Kasumi-1 (cell line): ENCODE measurements around the gene ENDOU.

Experiments used
- DNase-seq, 2 experiments: peaks; one replicate each; lab custom pipeline; 2025; lab: John Stamatoyannopoulos, UW

ENDOU gene

DNA sequence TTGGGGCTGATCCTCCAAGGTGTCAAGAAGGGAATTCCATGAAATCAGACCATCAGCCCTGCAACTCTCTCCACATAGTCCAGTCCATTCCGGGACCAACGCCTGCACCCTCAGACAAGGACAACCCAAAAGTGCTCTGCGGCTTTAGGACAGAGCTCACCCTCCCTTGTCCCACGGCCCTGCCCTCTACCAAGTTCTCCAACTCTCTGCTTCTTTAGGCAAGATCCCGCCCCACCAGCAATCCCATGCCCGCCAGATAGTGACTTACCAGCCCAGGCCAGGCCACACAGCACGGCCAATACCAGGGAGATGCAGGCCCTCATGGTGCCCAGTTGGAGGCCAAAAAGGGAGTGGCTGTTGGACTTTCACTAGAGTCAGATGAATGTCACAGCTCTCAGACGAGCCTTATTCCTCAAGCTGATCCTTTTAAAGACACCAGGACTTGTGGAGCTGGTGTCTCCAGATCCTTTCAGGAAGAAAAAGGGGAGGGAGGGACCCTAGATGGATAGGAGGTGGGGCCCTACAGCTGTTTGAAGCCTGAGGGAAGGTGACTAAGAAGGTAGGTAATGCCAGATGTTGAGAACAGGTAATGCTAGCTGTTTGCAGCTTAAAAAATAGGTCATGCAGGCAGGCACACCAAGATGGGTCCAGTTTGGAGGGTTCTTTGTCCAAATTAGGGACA lies at the start of gene ENDOU:
TSS of gene ENDOU (minus strand) at position 400 of the 682 bp plus-strand sequence. CDS start at position 323, 77 bp downstream.
- no peak for DNase-seq

GRCh38 chr12:47774663-47775062 lies 49.4 kb upstream of the ENDOU start:
- no peak for DNase-seq

DNA sequence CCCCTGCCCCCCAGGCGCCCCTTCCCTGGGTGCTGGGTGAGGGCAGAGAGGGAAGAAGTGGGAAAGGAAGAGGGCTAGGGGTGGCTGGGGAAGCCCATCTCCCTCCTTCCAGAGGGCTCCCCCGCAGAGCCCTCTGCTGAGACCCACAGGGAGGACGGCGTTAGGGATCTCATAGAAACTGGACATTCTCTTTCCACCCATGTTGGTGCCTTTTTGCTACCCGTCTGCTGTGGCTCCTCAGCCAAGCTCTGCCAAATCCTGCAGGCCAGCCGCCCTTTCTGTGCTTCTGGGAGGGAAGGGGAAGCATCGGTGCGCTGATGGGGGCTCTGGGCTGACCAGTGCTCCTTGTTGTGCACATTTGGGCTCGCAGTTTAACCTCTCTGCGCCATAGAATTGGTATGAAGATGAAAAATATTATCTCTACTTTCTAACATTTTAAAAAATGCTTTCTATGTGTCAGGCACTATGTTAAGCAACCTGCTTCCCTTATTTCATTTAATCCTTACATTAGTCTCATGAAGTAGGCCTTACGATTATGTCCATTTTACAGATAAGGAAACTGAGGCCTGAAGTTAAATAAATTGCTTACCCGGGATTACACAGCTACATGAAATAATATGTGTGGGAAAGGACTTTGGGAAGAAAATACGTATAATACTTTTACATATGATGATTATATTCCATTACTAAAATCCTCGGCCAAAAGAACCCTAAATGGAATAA lies 48.7 kb upstream of the ENDOU start:
- no peak for DNase-seq

DNA sequence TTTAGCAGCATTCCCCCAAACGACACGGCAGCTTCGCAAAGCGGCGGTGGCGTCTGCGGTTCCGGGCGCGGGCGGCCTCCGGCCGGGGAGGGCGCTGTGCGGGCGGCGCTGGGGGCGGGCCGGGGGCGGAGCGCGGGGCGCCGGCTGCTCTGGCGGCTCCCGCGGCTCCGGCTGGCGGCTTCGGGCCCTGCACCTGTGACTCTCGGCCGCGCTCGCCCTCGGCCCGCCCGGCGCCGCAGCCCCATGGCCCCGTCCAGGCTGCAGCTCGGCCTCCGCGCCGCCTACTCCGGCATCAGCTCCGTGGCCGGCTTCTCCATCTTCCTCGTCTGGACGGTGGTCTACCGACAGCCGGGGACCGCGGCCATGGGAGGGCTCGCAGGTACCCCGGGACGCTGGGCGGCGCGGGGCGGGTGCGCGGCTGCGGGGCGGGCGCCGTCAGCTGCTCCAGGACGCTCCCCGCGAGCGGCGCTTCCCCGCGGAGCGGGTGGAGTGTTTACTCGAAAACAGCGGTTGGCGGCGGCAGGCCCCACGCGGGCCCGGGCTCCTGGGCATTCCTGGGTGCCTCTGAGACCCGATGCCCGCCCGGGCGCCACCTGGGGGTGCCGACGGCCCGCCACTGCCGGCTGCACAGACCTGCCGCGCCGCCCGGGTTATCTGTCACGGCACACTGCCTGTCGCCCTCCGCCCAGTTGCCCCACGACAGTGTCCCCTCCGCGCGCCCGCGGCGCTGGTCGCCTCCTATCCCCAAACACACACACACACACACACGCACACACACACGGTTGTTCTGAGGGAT lies 48.0 kb upstream of the ENDOU start, which contains the start of gene SLC48A1:
TSS of gene SLC48A1 (plus strand) at position 177 of the 796 bp plus-strand sequence. CDS start at position 244, 67 bp downstream.
- no peak for DNase-seq

- DNase-seq, result no peak
Measured at GRCh38 chr12:47772738-47773061, 47.4 kb upstream of the ENDOU start.

DNA sequence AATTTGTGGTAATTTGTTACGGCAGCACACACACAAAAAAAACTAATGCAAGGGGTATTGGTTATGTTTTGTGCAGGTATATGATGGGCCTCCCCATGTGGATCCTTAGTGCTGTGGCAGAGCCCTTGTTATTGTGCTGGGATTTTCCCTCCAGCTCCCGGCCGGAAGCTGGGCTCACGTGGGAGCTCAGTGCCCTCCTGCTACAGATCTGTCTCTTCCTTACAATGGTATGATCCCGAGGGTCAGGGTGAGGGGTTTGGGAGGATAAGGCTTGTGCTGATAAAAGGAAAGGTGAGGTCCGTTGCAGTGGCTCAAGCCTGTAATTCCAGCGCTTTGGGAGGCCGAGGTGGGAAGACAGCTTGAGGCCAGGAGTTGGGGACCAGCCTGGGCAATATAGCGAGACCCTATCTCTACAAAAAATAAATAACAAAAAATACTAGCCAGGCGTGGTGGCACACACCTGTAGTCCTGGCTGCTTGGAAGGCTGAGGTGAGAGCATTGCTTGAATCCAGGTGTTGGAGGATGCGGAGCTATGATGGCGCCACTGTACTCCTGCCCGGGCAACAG lies 46.9 kb upstream of the ENDOU start:
- DNase-seq, result no peak

DNA sequence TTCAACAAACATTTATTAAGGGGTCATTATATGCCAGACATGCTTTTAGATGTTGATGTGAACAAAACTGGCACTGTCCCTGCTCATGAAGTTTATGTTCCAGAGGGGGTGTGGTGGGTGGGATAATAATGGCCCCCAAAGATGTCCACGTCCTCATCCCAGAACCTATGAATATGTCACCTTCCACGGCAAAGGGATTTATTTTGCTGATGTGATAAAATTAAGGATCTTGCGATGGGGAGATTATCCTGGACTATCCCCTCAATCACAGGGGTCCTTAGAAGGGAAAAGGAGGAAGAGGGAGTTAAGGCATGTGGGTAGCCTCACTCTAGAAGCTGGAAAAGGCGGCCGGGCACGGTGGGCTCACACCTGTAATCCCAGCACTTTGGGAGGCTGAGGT lies 46.0 kb upstream of the ENDOU start:
- DNase-seq, result no peak

DNA sequence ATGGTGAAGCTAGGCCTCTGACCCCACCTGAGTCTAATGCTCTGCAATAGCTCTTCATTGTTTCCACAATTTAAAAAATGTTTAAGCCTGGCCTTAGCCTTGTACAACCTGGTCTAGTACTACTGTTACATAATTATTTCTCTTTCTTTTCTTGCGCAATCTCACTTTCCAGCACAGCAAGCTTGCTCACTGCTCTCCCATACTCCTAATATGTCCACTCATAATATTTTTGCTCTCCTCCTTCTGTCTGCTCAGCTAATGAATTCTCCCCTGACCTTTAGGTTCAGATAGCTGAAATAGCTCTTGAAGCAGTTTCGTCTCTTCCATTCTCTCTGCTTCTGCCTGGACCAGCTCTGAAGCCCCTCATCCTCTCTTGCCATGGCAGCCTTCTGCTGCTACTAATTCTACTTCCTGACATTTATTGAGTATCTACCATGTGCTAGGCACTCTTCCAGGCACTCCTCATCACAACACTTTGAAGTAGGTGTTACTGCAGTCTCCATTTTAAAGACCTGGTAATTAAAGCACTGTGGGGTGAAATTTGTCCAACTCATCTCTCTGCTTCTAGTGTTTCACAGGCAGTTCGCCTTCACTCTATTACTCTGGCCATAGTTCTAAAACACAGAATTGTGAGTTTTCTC lies 44.9 kb upstream of the ENDOU start:
- peak in 1 of 2 experiments; percentile 41 for DNase-seq

DNA sequence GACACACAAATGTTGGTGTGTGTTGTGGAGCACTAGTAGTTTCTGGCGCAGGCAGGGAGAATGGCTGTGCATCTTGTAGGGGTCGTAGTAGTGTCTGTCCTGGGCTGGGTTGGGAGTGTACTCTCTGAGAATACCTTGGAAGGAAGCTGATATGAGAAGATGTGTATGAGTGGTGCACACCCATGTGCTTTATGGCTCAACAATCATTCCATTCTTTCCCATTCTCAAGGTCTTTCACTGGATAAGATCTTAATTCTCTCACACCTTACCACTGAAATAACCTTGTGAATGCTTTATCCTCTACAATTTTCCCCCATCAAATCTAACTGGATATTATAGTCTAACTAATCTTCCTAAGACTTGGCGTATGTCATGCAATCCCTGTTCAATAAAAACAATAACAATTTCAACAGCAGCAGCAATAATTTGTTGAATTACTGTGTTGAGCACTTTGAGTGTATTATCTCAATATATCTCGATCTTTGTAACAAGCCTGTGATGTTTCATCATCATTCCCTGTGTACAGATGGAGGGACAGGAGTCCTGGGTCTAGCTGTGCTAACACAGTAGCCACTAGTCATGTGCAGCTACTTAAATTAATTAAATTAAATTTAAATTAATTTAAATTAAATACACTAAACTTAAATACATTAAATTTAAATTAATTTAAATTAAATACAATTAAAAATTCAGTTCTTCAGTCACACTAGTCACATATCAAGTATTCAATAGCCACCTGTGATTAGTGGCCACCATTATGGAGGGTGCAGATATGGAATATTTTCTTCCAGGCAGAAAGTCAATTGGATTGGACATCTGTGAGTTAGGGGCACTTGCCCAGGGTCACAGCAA lies 44.2 kb upstream of the ENDOU start:
- no peak for DNase-seq

DNA sequence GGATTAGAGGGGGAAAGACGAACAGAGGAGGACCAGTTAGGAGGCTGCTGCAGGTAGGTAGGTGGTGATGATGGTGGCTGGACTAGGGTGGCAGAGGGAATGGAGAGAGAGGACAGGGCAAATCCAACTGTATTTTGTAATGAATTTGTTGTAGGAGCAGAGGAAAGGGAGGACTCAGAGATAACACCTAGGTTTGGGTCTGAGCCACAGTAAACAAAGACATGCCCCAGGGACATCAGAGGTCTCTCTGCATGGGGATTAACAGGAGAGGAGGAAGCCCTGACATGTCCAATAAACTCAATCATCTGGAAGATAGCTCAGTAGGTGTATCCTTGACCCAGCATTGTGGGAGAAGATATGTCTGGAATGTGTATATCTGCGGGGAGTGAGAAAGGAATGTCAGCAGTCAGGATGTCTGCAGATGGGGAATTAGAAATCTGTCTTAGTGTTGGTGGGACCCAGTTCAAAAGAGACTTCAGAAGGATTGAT lies 43.1 kb upstream of the ENDOU start:
- DNase-seq, result no peak

DNA sequence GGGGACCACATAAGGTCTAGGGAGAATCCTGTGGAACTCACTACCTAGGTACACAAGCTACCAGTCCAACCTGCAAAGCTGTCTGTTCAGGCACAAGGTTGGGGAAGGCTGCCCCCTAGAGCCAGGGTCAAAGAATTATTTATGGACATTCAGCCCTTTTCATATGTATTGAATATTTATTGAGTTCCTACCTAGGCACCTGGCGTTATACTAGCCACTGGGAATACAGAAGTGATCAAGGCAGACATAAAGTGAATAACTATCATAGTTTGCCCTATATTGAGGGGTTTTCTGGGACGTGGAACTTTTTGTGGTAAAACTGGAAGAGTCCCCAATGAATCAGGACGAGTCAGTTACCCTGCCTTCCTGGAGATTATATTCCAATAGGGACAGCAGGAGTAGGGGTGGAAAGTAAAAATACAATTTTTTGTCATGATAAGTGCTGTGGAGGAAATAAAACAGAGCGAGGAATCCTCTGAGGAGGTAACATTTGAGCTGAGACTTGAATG lies 42.0 kb upstream of the ENDOU start:
- peak; percentile 50 to 74 for DNase-seq

DNA sequence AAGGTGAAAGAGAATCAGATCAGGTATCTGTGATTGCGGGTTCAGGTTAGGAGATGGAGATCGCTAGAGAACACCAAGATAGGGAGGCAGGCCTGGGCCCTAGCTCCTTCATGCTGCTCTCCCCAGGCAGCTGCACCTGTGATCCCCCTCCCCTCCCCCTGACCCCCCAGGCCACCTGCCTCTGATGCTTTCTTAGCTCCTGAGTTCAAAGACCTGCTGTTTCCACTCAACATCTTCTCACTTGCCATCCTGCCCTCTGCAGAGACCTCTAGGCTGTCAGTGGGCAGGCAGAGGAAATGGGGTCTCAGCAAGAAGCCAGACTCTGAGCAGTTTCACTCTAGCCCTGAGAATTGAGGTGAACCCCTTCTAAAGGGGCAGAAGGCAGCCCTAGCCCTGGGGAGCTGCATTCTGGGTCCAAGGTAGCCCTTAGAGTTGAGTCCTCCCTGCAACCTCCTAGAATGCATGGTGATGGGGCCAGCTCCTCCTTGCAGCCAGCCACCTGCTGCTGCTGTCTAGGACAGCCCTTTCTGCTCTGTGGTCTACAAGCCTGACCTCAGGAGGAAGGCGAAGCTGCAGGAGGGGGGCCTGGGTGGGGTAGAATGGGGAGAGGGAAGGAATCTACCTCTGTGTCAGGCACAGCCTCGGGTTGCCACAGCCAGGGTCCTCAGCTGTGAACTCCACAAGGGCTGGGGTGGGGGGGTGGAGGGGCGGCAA lies 41.4 kb upstream of the ENDOU start:
- no peak for DNase-seq

DNA sequence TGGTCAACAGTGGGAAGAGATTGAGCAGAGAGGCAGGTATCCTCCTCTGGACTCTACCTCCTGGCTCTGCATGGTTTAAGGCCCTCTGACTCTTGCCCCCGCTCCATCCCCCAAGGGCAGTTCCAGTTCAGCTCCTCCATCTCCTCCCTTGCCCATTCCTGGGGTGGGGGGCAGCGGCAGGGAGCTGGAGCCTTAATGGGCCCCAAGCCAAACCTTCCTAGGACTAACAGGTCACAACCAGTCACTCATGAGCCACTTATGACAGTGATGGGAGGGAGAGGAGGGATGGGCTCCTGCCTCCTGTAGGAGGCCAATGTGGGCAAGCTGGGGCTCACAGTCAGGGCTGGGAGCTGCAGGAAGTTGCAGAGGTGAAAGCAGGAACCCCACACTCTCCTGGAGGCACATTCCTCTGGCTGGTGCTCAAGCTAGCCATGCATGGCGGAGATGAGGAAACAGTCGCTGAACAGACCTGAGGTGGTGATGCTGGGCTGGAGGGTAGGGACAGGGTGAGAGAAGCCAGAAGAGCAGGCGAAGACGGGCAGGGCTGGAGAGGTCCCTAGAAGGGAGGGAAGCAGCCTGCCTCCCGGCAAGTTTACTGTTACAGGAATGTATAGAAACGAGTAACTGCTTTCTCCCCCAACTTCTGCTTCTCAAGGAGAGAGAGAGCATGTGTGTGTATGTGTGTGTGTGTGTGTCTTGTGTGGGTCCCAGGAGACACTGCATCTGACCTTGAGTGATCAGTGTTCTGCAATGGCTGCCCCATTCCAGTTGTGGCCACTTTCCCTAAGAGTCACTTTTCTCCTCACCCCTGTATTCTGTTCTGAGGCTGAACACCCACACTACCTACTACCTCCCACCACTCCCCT lies 38.4 kb upstream of the ENDOU start:
- DNase-seq, result peak; percentile 65 to 68

GRCh38 chr12:47762850-47763465 lies 37.7 kb upstream of the ENDOU start:
- DNase-seq, result no peak

DNA sequence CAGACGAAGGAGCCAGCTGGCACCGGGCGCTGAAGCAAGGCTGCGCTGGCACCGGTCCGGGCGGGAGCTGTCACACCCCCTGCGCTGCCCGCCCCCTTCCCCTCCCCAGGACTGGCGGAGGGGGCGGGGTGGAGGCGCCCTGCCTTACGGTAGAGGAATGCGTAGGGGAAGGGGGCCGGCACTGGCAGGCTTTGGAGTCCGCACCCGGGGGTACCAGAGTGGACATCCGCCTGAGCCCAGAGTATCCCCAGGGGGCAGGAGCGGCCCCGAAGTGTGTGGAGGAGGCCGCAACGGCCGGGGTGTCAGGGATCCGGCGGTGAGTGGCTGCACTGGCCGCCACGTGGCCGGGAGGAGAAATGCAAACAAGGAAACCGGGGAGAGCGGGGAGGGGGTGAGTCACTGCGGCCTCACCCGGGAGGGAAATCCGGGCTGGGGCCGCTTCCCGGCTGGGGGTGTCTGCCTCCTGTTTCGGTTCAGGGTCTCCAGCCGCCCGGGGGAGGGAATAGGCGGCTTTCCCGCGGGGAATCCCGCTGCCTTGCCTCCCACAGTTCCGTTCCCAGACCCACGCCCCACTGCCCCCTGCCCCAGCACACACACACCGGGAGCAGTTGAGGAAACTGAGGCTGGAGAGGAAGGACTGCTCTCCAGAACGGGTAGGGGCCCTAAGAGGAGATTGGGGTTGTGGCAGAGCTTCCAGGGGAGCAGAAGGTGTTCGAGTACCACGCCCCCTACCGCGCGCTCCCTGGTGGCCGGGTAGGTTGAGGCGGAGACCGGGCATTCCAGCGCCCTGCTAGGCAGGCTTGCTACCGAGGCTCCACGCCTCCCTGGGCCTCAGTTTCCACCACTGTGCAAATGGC lies 33.8 kb upstream of the ENDOU start, which contains the start of gene RAPGEF3:
TSS of gene RAPGEF3 (minus strand) at position 47 of the 857 bp plus-strand sequence. CDS start 324 bp downstream, outside the sequence.
- peak; percentile 76 to 79 for DNase-seq

- no peak for DNase-seq
Measured at GRCh38 chr12:47758584-47758833, 33.2 kb upstream of the ENDOU start.

- peak in 1 of 2 experiments; percentile 12 for DNase-seq
Measured at GRCh38 chr12:47757840-47758583, 32.7 kb upstream of the ENDOU start.
